HFF-Myc (cell line): ENCODE data around the gene SPO11.

Source experiments
- DNase-seq: peaks from one replicate; pipeline ENCODE4 v3.0.0-alpha.2; 2011; ENCODE audit warnings: low read depth; ENCODE audit errors: extremely low read depth
- H3K4me3 ChIP-seq: replicated peaks from 2 replicates; pipeline ENCODE4 v1.5.1; 2011; ENCODE audit warnings: low read depth, mild to moderate bottlenecking, control low read depth, low read length
- CTCF ChIP-seq: IDR thresholded peaks from 2 replicates; pipeline ENCODE4 v1.5.1; 2012; ENCODE audit warnings: mild to moderate bottlenecking, low read depth, low read length, control low read depth; ENCODE audit errors: missing control alignments

Gene SPO11

GRCh38 chr20:57310821-57311514, 18.6 kb upstream of the SPO11 start:
- no peak for TF ChIP-seq CTCF
- no peak for DNase-seq
- no peak overlapping the region for H3K4me3 ChIP-seq

GRCh38 chr20:57312138-57312537, 17.5 kb upstream of the SPO11 start:
- no peak overlapping the region for H3K4me3 ChIP-seq
- DNase-seq: no peak
- TF ChIP-seq CTCF: no peak

- no peak overlapping the region for H3K4me3 ChIP-seq
- no peak for TF ChIP-seq CTCF
- no peak for DNase-seq
Measured at GRCh38 chr20:57313230-57313629, 16.4 kb upstream of the SPO11 start.

GRCh38 chr20:57313951-57314350, 15.7 kb upstream of the SPO11 start:
- no peak for TF ChIP-seq CTCF
- no peak for DNase-seq
- H3K4me3 ChIP-seq: no peak overlapping the region

GRCh38 chr20:57315083-57315975, 14.3 kb upstream of the SPO11 start:
- no peak for TF ChIP-seq CTCF
- DNase-seq: no peak
- H3K4me3 ChIP-seq: no peak overlapping the region

- TF ChIP-seq CTCF: no peak
- no peak for DNase-seq
- H3K4me3 ChIP-seq: no peak overlapping the region
Measured at GRCh38 chr20:57315976-57316480, 13.6 kb upstream of the SPO11 start.
